Retinal pigment epithelial cell (primary cell): Measurements from ENCODE around the gene CCDC112.

Source experiments
- DNase-seq: peaks from one replicate; pipeline ENCODE4 v3.0.0-alpha.2; 2010; ENCODE audit warnings: low read depth
- H3K4me3 ChIP-seq: 2 replicates; pipeline ENCODE4 v1.5.1; 2011; ENCODE audit warnings: mild to moderate bottlenecking, low read length, control low read depth, moderate library complexity
- TF ChIP-seq, protein P1 (sequence below): conservative IDR thresholded peaks from 2 replicates; pipeline ENCODE4 v1.5.1; 2011; ENCODE audit warnings: low read depth, low read length, control low read depth, inconsistent platforms

Gene CCDC112

DNA sequence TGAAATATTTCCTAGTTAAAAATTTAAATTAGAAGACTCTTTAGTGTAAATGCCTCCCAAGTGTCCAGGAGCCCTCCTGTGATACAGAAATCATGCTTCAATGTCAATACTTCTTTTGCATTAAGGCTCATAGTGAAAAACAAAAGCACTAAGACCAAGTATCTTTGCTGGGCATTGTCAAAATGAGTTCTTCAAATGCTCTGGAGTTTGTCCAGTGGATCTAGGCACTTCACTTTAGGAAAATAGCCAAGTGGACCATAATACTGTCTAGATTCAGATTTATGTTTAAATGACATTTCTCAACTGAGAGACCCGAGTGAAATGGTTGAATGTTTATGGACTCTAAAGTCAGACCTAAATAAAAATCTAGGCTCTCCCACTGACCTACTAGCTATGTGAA lies 21.3 kb upstream of the CCDC112 start:
- no peak overlapping the region for H3K4me3 ChIP-seq
- TF ChIP-seq, protein P1, sequence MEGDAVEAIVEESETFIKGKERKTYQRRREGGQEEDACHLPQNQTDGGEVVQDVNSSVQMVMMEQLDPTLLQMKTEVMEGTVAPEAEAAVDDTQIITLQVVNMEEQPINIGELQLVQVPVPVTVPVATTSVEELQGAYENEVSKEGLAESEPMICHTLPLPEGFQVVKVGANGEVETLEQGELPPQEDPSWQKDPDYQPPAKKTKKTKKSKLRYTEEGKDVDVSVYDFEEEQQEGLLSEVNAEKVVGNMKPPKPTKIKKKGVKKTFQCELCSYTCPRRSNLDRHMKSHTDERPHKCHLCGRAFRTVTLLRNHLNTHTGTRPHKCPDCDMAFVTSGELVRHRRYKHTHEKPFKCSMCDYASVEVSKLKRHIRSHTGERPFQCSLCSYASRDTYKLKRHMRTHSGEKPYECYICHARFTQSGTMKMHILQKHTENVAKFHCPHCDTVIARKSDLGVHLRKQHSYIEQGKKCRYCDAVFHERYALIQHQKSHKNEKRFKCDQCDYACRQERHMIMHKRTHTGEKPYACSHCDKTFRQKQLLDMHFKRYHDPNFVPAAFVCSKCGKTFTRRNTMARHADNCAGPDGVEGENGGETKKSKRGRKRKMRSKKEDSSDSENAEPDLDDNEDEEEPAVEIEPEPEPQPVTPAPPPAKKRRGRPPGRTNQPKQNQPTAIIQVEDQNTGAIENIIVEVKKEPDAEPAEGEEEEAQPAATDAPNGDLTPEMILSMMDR: no peak
- DNase-seq: no peak

DNA sequence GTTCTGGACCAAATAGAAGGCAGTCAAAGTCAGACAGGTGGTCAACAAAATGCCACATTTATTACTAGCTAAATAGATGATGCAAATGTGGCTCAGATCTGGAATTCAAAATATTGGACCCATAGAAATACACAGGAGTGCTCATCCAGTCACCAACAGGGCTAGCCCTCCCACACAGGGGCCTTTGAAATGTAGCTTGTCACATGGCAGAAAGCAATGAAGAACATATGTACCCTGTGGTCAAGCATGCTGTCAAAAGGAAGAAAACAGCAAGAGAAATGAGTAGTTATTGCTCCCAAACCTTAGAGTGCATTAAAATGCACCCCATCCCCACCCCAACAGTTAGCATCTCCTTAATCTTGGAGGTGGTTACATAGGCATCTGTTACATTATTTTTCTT lies 20.9 kb upstream of the CCDC112 start:
- no peak for DNase-seq
- TF ChIP-seq, protein P1: no peak
- H3K4me3 ChIP-seq: no peak overlapping the region

DNA sequence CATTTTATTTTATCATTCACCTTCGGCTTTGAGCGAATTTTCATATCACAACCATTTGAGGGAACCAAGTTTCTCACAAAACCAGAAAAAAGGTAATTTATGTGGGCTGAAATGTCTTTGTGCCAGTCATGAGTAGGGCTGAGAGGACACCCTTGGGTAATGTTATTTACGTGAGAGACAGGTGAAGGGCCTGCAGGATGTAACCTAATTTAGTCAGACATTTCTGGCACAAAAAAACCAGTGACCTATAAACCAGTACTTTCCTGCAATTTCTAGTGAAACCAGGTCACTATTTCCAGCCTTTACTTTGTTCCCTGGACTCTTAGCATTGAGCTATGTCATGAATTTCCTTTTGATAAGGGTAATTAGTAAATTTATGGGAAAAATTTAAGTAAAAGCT lies 17.2 kb upstream of the CCDC112 start:
- TF ChIP-seq, protein P1: no peak
- no peak for DNase-seq
- no peak overlapping the region for H3K4me3 ChIP-seq

DNA sequence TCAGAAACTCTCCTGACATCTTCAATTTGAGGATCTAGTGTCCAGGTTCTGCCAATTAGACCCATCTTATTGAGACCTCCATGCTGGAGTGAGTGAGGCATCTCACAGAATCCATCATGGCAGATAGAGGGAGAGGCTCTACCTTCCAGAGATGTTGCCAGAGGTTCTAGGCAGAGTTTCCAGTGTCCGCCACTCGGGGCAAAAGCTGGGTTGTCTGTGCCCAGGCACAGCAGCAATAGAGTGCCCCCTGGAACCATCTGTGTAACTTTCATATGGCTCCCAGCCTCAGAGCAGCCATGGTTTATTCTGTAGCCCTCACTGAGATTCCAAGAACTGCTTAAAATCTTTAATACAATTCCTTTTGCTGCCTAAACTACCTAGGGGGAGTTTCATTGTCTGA lies 16.6 kb upstream of the CCDC112 start:
- TF ChIP-seq, protein P1: no peak
- no peak for DNase-seq
- H3K4me3 ChIP-seq: no peak overlapping the region

DNA sequence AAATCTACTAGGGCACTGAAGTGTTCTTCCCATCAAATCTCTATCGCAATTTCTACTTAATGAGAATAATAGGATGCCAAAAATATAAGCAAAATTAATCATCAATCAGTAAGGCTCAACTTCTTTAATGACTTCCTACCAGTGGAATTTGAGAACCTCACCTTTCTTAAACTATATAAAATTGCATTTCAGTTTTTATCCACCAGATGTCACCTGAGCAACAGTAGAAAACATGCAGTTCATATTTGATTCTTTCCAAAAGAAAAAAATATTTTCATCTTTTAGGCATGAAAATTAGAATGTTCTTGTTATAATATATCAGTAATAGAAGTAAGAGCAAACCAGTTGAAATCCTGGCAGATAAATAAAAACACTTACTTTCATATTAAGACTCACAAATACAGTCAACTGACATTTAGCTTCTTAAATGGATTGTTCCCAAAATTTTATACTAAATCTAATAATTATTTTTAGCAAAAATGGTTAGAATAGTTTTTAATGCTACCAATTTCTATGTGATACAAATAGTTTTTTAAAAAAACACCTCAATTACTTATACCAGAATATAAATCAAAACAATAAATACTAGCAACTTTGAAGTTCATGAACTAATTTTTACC lies 13.4 kb upstream of the CCDC112 start:
- no peak overlapping the region for H3K4me3 ChIP-seq
- DNase-seq: no peak
- TF ChIP-seq, protein P1: peak; percentile 51

DNA sequence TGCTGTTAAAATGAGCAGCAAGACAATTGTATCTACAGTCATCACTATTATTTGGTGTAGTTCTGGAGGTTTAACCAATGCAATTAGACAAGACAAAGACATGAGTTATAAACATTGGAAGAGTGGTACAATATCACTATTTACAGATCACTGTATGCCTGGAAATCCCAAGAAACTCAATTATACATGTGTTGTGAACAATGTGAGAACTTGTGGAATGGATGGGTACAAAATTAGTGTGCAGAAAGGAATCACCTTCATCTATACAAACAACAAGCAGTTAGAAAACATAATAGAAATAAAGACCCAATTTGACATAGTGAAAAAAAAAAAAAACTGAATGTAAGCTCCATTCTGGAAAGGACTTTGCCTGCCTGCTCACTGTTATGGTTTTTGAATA lies 12.4 kb upstream of the CCDC112 start:
- no peak for DNase-seq
- TF ChIP-seq, protein P1: no peak
- no peak overlapping the region for H3K4me3 ChIP-seq

DNA sequence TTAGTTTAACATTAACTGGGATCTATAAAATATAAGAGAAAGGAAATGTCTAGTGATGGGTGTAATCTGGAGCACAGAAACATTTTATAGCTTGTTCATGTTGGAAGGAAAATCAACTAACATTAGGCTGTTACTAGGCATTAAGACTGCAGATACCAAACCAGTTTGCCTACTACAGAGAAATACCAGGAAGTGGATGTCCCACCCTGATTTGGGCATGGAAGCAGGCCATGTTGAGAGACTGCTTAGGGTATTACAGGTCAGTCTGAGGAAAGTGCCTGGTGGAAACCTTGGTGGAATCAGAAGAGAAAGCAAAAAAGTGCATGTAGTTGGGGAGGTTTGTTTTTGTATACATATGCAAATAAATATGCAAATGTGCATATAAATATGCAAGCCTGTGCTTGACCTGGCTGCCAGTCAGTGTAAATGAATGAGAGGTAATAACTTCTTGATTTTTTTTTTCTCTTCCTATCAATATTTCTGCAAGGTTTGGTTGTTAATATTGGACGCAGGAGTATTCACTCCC lies 9.6 kb upstream of the CCDC112 start:
- no peak overlapping the region for H3K4me3 ChIP-seq
- no peak for DNase-seq
- TF ChIP-seq, protein P1: no peak
